ENCODE results near the gene DRD2.

- TF ChIP-seq CTCF (IDR thresholded peaks at IDR 0.05) = no peak
- no peak for TF ChIP-seq POLR2A (IDR thresholded peaks at IDR 0.05)
Observed at GRCh38 chr11:113481226-113481625, 6.0 kb upstream of the DRD2 start.

Measured in testis (tissue), 2 donors.